NCI-H187 treated with DMSO at 0.1 percent for 48 hours (cell line): Measurements from ENCODE around the gene LRRC49.
"Not testable (repeated sequence)": the region's sequence is repeated elsewhere in the genome, so short reads cannot be mapped to it uniquely, and the experiment has no call there.

Experiments
- DNase-seq: peaks from one replicate; lab custom pipeline; 2025; lab: John Stamatoyannopoulos, UW

The LRRC49 gene

GRCh38 chr15:70923311-70924080 is 30.9 kb downstream of the LRRC49 start:
- DNase-seq, result no peak

DNA sequence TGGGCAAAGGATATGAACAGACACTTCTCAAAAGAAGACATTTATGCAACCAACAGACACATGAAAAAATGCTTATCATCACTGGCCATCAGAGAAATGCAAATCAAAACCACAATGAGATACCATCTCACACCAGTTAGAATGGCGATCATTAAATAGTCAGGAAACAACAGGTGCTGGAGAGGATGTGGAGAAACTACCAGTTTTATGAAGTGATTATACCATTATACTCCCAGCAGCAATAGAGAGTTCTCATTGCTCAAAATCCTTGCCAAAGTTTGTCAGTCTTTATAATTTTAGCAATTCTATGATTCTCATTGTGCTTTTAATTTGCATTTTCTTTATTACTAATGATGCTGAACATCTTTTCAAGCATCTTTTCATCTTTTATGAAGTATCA is 34.3 kb downstream of the LRRC49 start:
- DNase-seq, result not testable (repeated sequence)

DNA sequence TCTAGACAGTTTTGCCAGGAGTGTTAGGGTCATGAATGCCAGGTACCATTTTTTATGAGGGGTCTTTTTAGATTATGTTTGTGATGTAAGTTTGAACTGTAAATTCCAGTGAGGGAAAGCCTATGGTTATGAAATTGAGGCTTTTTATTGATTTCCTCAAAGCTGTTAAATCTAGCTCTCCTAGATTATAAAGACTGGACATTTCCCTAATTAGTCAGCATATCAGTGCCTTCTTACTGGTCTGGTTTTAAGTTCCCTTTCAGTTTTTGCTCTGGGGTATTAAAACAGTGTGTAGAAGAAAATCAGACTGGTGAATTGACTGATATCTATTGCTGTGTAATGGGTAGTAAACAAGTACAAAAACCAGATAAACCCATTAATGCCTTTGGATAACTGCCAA is 39.2 kb downstream of the LRRC49 start:
- DNase-seq, result no peak

GRCh38 chr15:70932397-70932796 is 39.8 kb downstream of the LRRC49 start:
- no peak for DNase-seq

GRCh38 chr15:70933411-70933810 is 40.8 kb downstream of the LRRC49 start:
- DNase-seq, result no peak

DNA sequence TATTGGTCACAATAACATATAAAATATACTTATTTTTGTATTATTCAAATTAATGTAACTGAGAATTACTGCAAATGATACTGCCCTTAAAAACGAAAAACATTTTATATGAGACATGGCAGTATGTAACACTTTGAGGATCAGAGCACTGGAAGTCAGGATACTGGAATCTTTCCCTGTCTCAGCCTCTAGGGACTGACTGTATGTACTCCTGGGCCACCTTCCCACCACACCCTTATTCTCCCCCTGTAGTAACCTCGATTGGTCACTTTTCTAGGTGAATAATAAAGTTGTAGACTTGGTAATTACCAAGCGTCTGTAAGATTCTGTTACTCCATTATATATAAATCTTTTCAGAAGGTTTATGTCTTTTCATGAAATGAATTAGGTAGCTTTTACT is 43.0 kb downstream of the LRRC49 start:
- DNase-seq, result no peak

DNA sequence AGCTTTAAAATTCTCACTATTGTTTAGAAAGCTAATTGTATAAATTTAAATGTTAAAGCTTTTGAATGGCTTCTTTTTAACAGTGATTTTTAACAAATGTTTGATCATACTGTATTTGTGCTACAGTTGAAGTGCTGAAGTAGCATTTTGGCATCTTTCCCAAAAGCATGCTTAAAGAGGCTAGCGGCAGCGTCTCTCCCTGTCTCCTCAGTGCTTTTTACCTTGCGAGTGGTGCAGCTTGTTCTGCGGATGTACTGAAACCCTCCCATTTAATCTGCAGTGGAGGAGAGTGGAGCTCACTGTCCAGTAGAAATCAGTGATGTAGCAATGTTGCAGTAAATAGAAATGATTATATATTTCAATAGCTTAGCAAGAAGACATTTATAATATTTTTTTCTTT is 43.7 kb downstream of the LRRC49 start:
- peak; percentile 15 for DNase-seq

DNA sequence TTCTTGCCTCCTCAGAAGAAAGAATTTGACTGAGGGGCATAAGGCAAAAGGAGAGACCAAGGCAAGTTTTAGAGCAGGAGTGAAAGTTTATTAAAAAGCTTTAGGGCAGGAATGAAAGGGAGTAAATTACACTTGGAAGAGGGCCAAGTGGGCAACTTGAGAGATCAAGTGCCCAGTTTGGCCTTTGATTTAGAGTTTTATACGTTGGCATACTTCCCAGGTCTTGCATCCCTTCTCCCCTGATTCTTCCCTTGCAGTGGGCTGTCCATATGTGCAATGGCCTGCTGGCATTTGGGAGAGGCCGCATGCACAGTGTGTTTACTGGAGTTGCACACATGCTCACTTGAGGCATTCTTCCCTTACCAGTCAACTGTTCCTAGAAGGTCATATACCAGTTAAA is 50.7 kb downstream of the LRRC49 start:
- not testable (repeated sequence) for DNase-seq

DNA sequence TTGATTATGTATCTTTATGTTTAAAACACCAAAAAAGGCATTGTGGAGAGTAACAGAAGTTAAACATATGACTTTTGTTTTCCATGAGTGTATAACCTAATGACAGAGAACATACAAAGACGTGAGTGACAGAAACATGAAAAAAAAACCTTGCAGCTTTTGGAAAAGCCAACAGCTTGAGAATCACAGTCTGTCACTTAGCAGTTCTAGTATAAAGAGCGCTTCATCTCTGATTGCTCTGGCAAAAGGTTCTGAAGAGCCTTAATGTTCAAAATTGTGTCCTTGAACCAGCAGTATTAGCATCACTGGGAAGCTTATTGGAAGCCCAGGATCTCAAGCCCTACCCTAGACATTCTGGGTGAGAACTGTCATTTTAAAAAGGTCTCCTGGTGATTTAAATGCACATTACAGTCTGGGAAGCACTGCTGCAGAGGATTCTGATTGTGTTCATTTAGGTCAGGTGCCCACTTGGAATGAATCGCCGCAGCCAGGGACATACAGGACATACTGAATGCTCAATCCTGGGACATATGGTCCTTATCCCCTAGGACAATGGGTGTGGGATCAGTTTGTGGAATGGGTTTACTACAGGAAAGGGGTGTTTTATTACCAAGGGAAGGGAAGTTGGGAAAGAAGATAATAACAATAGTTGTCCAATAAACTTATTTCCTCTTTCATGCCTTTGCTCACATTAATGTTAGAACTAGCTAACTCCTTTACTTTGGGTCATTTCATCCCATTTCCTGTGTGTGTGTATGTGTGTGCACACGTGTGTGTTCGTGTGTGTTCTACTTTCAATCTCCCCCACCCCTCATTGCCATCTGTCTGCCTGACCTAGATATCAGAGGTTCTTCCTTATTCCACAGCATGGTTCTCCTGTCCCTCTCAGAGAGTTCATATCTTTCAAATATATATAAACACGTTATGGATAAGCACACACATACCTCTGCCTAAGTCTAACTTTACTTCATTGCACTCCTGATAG is 55.0 kb downstream of the LRRC49 start:
- peak; percentile 2 for DNase-seq

- DNase-seq, result no peak
These were observed 58.3 kb downstream of the LRRC49 start for GRCh38 chr15:70950953-70951352.

DNA sequence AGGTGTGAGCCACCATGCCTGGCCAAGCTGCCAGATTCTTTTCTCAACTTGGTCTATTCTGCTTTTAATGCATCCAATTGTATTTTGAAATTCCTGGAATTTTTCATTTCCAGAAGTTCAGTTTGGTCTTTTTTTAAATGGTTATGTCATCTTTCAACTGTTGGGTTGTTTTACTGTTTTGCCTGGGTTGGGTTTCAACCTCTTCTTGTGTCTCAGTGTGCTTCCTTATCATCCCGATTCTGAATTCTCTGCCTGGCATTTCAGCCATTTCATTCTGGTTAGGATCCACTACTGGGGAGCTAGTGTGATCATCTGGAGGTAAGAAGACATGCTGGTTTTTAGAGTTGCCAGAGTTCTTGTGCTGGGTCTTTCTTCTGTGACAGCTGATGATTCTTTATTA is 61.5 kb downstream of the LRRC49 start:
- no peak for DNase-seq

DNA sequence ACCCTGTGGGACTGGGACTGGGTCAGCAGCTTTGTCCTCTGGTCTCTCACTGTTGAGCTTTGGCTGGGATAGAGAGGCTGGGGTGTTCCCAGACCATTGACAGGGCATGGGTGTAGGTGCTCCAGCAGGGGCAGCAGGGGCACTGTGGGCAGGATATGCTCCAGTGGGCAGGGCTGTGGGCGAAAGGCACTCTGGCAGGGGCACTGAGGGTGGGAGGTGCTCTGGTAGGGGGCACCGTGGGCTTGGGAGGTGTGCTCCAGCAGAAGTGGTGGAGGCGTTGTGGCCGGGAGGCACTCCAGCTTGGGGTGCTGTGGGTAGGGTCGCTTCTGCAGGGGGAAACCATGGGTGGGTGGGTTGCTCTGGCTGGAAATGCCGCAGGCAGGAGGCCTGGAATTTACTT is 62.1 kb downstream of the LRRC49 start:
- DNase-seq, result no peak

DNA sequence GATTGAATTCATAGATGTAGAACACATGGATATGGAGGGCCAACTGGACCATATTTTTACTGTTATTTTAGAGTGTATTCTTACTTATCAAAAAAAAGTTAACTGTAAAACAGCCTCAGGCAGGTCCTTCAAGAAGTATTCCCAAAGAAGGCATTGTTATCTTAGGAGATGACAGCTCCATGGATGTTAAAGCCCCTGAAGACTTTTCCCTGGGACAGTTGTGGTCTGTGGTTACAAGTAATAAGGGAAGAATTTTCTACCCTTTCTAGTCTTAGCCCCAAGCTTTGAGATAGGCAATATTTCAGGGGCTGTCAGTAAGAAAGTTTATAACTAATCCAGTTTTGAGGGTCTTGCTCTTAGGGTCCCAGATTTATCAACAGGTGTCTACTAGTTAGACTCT is 62.5 kb downstream of the LRRC49 start:
- DNase-seq, result no peak

DNA sequence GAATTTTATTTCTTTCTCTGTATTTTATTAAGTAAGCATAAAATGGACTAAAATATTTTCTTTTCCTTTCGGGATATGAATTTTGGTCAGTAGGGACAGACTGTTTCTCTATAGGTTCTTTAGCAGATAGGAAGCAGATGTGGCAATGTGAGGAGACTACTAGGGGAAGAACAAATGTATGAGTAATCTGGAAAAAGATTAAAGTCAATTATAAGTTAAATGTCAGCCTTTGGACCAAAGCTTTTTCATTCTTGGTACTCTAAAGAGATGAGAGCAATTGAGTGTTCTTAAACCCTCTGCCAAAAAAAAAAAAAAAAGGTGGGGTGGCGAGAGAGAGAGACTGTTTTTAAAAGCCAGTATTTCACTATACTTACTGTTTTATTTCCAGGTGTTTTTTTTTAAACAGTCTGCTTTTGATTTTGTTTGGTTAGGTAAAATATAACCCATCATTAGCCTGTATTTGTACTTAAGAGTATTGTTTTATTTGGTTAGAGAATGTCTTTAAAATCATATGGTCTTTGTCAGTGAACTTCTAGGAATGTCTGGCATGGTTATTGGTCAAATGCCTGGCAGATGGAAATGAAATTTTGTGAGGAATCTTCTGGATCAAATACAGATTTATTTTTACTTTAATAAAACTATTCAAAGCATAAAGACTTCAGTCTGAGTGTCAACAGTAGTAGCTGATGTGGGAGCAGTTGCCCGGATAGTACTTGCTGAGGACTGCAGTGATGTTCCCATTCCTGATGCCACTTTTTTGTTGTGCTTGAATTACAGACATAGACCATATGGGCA is 63.8 kb downstream of the LRRC49 start:
- DNase-seq, result no peak

DNA sequence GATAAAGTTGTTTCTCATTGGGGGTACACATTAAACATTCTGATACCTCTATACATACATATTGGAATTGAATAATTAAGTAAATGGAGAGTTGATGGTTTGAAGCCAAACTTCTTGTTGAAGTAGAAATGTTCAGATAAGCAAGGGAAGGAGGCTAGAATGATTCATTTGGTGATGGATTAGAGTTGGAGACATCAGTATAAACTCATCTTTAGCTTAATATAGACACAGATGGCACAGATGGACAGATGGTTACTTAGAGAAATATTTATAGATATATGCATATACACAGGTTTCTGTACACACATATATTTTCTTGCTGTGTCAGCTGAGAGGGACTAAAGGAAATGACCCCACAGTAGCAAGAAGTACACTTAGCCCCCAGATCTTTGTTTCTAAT is 69.5 kb downstream of the LRRC49 start:
- no peak for DNase-seq

DNA sequence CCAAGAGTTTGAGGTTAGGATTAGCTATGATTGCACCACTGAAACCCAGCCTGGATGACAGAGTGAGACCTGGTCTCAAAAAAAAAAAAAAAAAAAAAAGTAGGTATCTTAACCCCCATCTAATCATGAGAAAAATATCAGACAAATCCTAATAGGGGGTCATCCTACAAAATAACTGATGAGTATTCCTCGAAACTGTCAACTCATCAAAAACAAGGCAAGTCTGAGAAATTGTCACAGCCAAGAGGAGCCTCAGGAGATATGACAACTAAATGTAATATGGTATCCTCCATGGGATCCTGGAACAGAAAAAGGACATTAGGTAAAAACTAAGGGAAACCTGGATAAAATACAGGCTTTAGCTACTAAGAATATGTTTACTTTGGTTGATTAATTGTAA is 70.6 kb downstream of the LRRC49 start:
- no peak for DNase-seq

DNA sequence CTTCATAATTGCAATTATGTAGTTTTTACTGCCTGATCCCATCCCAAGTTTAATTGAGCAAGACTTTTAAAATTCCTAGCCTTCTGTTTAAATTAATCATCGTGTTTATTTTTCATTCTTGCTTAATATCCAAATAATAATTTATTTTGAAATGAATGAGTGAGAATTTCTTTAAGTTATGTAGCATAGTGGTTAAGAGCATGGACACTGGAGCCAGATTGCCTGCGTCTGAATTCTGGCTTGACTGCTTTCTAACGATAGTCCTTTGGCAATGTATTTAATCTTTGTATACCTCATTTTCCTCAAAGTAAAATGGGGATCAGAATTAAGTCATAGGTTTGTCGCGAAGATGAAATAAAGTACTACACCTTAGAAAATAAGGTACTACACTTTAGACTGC is 71.4 kb downstream of the LRRC49 start:
- DNase-seq, result no peak

DNA sequence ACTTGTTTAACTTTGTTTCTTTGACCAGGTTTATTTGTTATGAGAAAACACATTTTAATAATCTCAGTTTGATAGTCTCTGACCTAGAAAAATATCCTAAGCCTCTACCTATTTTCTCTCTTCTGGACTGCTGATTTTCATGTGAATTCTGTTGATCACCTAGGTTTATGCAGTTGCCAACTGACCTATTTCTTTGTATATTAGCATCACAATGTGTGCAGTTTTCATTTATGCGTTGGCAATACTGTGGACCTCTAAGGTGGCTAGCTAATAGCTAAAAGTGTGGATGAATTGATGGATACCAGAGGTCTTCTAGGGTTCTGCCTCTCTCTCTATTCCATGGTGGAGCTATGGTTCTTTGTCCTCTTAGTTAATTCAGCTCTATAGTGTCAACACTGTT is 72.1 kb downstream of the LRRC49 start:
- DNase-seq, result no peak

GRCh38 chr15:70967646-70968045 is 75.0 kb downstream of the LRRC49 start:
- DNase-seq, result no peak

DNA sequence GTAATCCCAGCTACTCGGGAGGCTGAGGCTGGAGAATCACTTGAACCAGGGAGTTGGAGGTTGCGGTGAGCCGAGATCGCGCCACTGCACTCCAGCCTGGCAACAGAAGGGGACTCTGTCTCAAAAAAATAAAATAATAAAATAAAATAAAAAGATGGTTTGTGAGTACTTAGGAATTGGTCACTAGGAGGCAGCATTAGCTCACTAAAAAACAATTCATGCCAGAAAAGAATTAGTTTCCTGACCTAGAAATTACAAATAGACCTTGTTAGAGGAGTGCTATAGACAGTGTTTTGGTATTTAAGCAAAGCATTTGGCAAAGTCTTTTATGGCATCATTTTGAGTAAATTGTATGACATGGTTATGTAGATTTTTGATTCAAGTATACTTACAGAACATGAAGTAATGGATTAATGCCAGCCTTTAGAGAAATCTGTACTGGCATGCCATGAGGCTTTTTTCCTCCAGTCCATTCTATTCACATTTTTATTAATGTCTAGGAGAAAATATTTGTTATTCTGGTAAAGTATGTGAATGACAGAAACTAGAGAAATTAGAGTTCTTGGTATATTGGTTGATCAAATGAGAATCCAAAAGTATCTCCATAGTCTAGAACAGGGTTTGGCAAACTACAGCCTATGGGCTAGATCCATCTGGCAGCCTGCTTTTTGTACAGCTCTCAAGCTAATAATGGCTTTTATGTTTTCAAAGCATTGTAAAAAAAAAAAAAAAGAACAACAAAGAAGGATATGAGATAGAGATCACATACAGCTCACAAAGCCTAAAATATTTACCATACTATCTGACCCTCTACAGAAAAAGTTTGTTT is 81.6 kb downstream of the LRRC49 start:
- no peak for DNase-seq

GRCh38 chr15:70976851-70977250 is 84.2 kb downstream of the LRRC49 start:
- no peak for DNase-seq
